Left ventricle myocardium inferior (tissue), 1 donor: ENCODE measurements around the gene ATRX. TPM values are rescaled to one million over a fixed set of nuclear protein-coding genes. Genes with fewer than 3 reads are reported as not detected.

Experiments used
- DNase-seq: peaks from one replicate; pipeline ENCODE4 v3.0.0-alpha.2; 2020
- H3K27ac ChIP-seq: fragments of 200-600 bp; replicated peaks from 2 replicates; pipeline ENCODE4 v1.8.0; 2021
- H3K27me3 ChIP-seq: fragments of 200-600 bp; 2 replicates; pipeline ENCODE4 v1.8.0; 2021; ENCODE audit warnings: low read depth
- H3K36me3 ChIP-seq: fragments of 200-600 bp; 2 replicates; pipeline ENCODE4 v1.8.0; 2021
- H3K4me1 ChIP-seq: fragments of 200-600 bp; 2 replicates; pipeline ENCODE4 v1.8.0; 2021
- H3K4me3 ChIP-seq: fragments of 200-600 bp; 2 replicates; pipeline ENCODE4 v1.8.0; 2021; ENCODE audit warnings: mild to moderate bottlenecking, moderate library complexity
- H3K9me3 ChIP-seq: fragments of 200-600 bp; replicated peaks from 2 replicates; pipeline ENCODE4 v1.8.0; 2021
- intact Hi-C: fragments of 100-400 bp; cut with micrococcal nuclease; formaldehyde crosslinking; loops from one replicate; pipeline ENCODE4 v1.11.0; 2022
- total RNA-seq: library from RNA; stranded (reverse); fragmentation: NEBNext Ultra II Directional; extraction: Animal tissue kit (Norgen Biotek cat#: 25700); gene quantifications from one replicate; pipeline ENCODE4 v1.2.1, GENCODE V29; 2021
- TF ChIP-seq, protein P1 (sequence below): fragments of 200-600 bp; IDR thresholded peaks from 2 replicates; pipeline ENCODE4 v1.8.0; 2021; ENCODE audit warnings: antibody characterized with exemption, mild to moderate bottlenecking, borderline replicate concordance
- donor health status: DM: no; HTN: yes; CAD: no; lungs with severe emphysema.

ATRX gene
- total RNA-seq, 1 donor from 2014 or later, result 82.2 TPM

- Histone ChIP-seq H3K27ac (no peak overlapping the region), H3K9me3 (peaks cover 14% of the 10 kb centered on the region), H3K4me3 (no peak overlapping the region), H3K36me3 (no peaks in the 10 kb centered on the region), H3K4me1 (peaks cover 6% of the 10 kb centered on the region), H3K27me3 (no peaks in the 10 kb centered on the region)
- TF ChIP-seq, protein P1, sequence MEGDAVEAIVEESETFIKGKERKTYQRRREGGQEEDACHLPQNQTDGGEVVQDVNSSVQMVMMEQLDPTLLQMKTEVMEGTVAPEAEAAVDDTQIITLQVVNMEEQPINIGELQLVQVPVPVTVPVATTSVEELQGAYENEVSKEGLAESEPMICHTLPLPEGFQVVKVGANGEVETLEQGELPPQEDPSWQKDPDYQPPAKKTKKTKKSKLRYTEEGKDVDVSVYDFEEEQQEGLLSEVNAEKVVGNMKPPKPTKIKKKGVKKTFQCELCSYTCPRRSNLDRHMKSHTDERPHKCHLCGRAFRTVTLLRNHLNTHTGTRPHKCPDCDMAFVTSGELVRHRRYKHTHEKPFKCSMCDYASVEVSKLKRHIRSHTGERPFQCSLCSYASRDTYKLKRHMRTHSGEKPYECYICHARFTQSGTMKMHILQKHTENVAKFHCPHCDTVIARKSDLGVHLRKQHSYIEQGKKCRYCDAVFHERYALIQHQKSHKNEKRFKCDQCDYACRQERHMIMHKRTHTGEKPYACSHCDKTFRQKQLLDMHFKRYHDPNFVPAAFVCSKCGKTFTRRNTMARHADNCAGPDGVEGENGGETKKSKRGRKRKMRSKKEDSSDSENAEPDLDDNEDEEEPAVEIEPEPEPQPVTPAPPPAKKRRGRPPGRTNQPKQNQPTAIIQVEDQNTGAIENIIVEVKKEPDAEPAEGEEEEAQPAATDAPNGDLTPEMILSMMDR, result no peak
- DNase-seq, result peak; percentile 30
- intact Hi-C loops, result no loop called here
Measured at GRCh38 chrX:77527233-77528001, 258.6 kb downstream of the ATRX start.

- DNase-seq, result no peak
- no peaks in the 10 kb centered on the region for H3K4me1 ChIP-seq
- TF ChIP-seq, protein P1, result no peak
- intact Hi-C loops, result no loop called here
- H3K36me3 ChIP-seq, result peaks cover 30% of the 10 kb centered on the region
- H3K4me3 ChIP-seq, result no peak overlapping the region
- no peaks in the 10 kb centered on the region for H3K27me3 ChIP-seq
- peaks cover 5% of the 10 kb centered on the region for H3K9me3 ChIP-seq
- no peak overlapping the region for H3K27ac ChIP-seq
Measured at GRCh38 chrX:77519765-77520164, 266.3 kb downstream of the ATRX start.

DNA sequence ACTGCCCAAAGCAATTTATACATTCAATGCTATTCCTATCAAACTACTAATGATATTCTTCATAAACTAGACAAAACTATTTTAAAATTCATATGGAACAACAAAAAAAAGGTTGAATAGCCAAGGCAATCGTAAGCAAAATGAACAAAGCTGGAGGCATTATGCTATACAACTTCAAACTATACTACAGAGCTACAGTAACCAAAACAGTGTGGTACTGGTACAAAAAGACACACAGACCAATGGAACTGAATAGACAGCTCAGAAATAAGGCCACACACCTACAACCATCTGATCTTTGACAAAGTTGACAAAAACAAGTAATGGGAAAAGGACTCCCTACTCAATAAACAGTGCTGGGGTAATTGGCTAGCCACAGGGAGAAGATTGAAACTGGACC lies 271.8 kb downstream of the ATRX start:
- no peaks in the 10 kb centered on the region for H3K27me3 ChIP-seq
- no peak overlapping the region for H3K27ac ChIP-seq
- peaks cover 14% of the 10 kb centered on the region for H3K9me3 ChIP-seq
- peaks cover 34% of the 10 kb centered on the region for H3K36me3 ChIP-seq
- TF ChIP-seq, protein P1, result no peak
- DNase-seq, result no peak
- intact Hi-C loops, result no loop called here
- no peak overlapping the region for H3K4me3 ChIP-seq
- no peaks in the 10 kb centered on the region for H3K4me1 ChIP-seq

GRCh38 chrX:77510007-77510406 lies 276.0 kb downstream of the ATRX start:
- intact Hi-C loops, result no loop called here
- peaks cover 33% of the 10 kb centered on the region for H3K36me3 ChIP-seq
- H3K9me3 ChIP-seq, result peaks cover 10% of the 10 kb centered on the region
- H3K27ac ChIP-seq, result no peak overlapping the region
- TF ChIP-seq, protein P1, result no peak
- no peak overlapping the region for H3K4me3 ChIP-seq
- peaks cover 2% of the 10 kb centered on the region for H3K4me1 ChIP-seq
- no peaks in the 10 kb centered on the region for H3K27me3 ChIP-seq
- no peak for DNase-seq

DNA sequence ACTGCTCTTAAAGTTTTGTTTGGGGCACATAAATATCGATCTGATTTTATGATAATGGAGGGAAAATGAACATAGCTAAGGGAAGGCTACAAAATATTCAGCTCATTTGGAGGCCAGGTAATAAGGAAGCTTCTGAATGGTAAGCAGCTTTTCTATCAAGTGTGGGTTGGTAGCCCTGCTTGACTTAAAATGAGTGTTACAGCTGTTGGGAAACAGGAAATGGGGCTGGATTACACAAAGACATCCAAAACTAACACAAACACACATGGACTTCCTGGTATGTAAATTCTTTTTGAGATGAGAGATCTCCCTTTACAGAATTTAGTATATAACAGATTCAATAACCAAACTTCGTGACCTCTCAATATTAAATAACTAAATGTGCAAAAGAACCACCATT lies 280.8 kb downstream of the ATRX start:
- peaks cover 2% of the 10 kb centered on the region for H3K4me1 ChIP-seq
- H3K9me3 ChIP-seq, result no peaks in the 10 kb centered on the region
- TF ChIP-seq, protein P1, result no peak
- peaks cover 14% of the 10 kb centered on the region for H3K36me3 ChIP-seq
- no peak for DNase-seq
- no peak overlapping the region for H3K4me3 ChIP-seq
- H3K27me3 ChIP-seq, result no peaks in the 10 kb centered on the region
- H3K27ac ChIP-seq, result peak overlapping the region; percentile 46
- intact Hi-C loops, result no loop called here
